Right cardiac atrium (tissue), 5 donors: ENCODE data around the gene KCNIP3. TPM values are rescaled to one million over a fixed set of nuclear protein-coding genes. Genes with fewer than 3 reads are reported as not detected.

Experiments
- ATAC-seq, 2 donors: fragments of 200-7000 bp; cut with Tn5 transposase; one replicate each; pipeline versions ENCODE4 v1.8.0 to v1.9.1; 2020; ENCODE audit warnings: moderate library complexity in 2 of 2, mild to moderate bottlenecking in 1 of 2
- DNase-seq, 3 donors: peaks; one replicate each; pipeline ENCODE4 v3.0.0-alpha.2; 2020
- H3K27ac ChIP-seq: one replicate; pipeline ENCODE4 v1.5.1; 2013; ENCODE audit warnings: mild to moderate bottlenecking, low read length, control low read depth, moderate library complexity
- H3K27me3 ChIP-seq: one replicate; pipeline ENCODE4 v1.6.1; 2013; ENCODE audit not compliant: control insufficient read depth, insufficient read depth
- H3K4me1 ChIP-seq: one replicate; pipeline ENCODE4 v1.6.1; 2013; ENCODE audit warnings: low read length; ENCODE audit not compliant: control insufficient read depth, insufficient read depth
- H3K4me3 ChIP-seq: one replicate; pipeline ENCODE4 v1.5.1; 2013; ENCODE audit warnings: low read length, control low read depth
- H3K9me3 ChIP-seq: one replicate; pipeline ENCODE4 v1.6.1; 2013; ENCODE audit warnings: low read length; ENCODE audit not compliant: control insufficient read depth
- WGBS: extraction: QIAGEN DNeasy Blood & Tissue Kit; methylation state at CpG from one replicate; pipeline ENCODE4 v1.1.7; 2013; 5-methylcytosine and 5-hydroxymethylcytosine counted together
- intact Hi-C, 4 donors: fragments of 100-400 bp; cut with DNase I; formaldehyde crosslinking; loops; one replicate each; pipeline versions ENCODE4 v1.11.0 to v1.14.0; 2022 to 2023
- long read RNA-seq, 4 donors: library from polyadenylated mRNA; unstranded; transcript quantifications; one replicate each; pipeline ENCODE4 v2.0.0, GENCODE V29; 2020 to 2021
- polyA plus RNA-seq: library from polyadenylated mRNA; stranded (reverse); fragments of 200-250 nt; gene quantifications from one replicate; pipeline ENCODE4 v1.2.3, GENCODE V29; 2013
- total RNA-seq, 4 donors: library from RNA; stranded (reverse); fragmentation: NEBNext Ultra II Directional; extraction: Animal tissue kit (Norgen Biotek cat#: 25700); gene quantifications; one replicate each; pipeline ENCODE4 v1.2.1, GENCODE V29; 2021
- donor health status: healthy with polysubstance abuse.
- donor health status: DM: no; HTN: yes; CAD: no.
- donor health status: DM: no; HTN: no; CAD: no.
- donor health status: DM: no; HTN: yes; CAD: no; lungs with severe emphysema.
- donor health status: DM: yes; HTN: yes; CAD: no.

The KCNIP3 gene
- total RNA-seq (1 to 10 TPM; 1.9 to 5.9 (median 2.9) TPM), polyA plus RNA-seq (3.9 TPM)
- long read RNA-seq, donor 1, partial matches to known transcripts, result 0 of 1 reads
- long read RNA-seq, donor 1, other reads (novel, unspliced or antisense), result 1 of 1 reads
- long read RNA-seq, donor 2, partial matches to known transcripts, result 1 of 4 reads
- long read RNA-seq, donor 2, other reads (novel, unspliced or antisense), result 1 of 4 reads
- long read RNA-seq, donor 3, partial matches to known transcripts, result 0 of 1 reads
- long read RNA-seq, donor 3, other reads (novel, unspliced or antisense), result 0 of 1 reads
- long read RNA-seq, donor 4, partial matches to known transcripts, result 0 of 3 reads
- long read RNA-seq, donor 4, other reads (novel, unspliced or antisense), result 1 of 3 reads

GRCh38 chr2:95296880-95297487, at the start of gene KCNIP3:
Gene KCNIP3, plus strand, starts transcription at chr2:95297347. Its CDS starts 92 bp downstream, at chr2:95297439.
- no peaks in the 10 kb centered on the region for H3K9me3 ChIP-seq
- DNase-seq (peak in 2 of 3 donors; percentile 35 to 78), ATAC-seq (peak in 1 of 2 donors; percentile 29)
- intact Hi-C loops, result no loop called here
- WGBS, result 3% methylated on average over 13 of the region's 13 CpGs
- H3K27ac ChIP-seq, result no peak within 1 kb of the TSS
- no peaks in the 10 kb centered on the region for H3K27me3 ChIP-seq
- H3K4me3 ChIP-seq, result peak within 1 kb of the TSS; percentile 5
- no peaks in the 10 kb centered on the region for H3K4me1 ChIP-seq

- intact Hi-C loops, result no loop called here
- Histone ChIP-seq H3K27me3 (no peaks in the 10 kb centered on the region), H3K4me3 (no peak overlapping the region), H3K9me3 (no peaks in the 10 kb centered on the region), H3K4me1 (no peaks in the 10 kb centered on the region), H3K27ac (no peak overlapping the region)
- 68% methylated on average over 2 of the region's 2 CpGs for WGBS
- DNase-seq (no peak), ATAC-seq (no peak)
Observed at GRCh38 chr2:95258271-95258670, 38.9 kb upstream of the KCNIP3 start.

GRCh38 chr2:95260028-95261023, 36.8 kb upstream of the KCNIP3 start:
- ATAC-seq, result no peak
- intact Hi-C loops, result no loop called here

GRCh38 chr2:95261602-95262001, 35.5 kb upstream of the KCNIP3 start:
- ATAC-seq, result no peak
- Histone ChIP-seq H3K27ac (no peak overlapping the region), H3K9me3 (no peaks in the 10 kb centered on the region), H3K4me3 (no peak overlapping the region), H3K4me1 (no peaks in the 10 kb centered on the region), H3K27me3 (no peaks in the 10 kb centered on the region)
- no peak for DNase-seq
- WGBS, result 68% methylated on average over 6 of the region's 6 CpGs
- intact Hi-C loops, result no loop called here

More at GRCh38 chr2:95260028-95261023, 36.8 kb upstream of the KCNIP3 start:
- no peak for DNase-seq
- Histone ChIP-seq H3K27ac (no peak overlapping the region), H3K9me3 (no peaks in the 10 kb centered on the region), H3K27me3 (no peaks in the 10 kb centered on the region), H3K4me3 (no peak overlapping the region), H3K4me1 (no peaks in the 10 kb centered on the region)
- WGBS, result 83% methylated on average over 8 of the region's 8 CpGs

- no peak overlapping the region for H3K27ac ChIP-seq
- intact Hi-C loops, result no loop called here
- H3K4me1 ChIP-seq, result no peaks in the 10 kb centered on the region
- no peak overlapping the region for H3K4me3 ChIP-seq
- H3K9me3 ChIP-seq, result no peaks in the 10 kb centered on the region
- WGBS, result 76% methylated on average over 2 of the region's 2 CpGs
- ATAC-seq (no peak), DNase-seq (no peak)
- H3K27me3 ChIP-seq, result no peaks in the 10 kb centered on the region
Observed at GRCh38 chr2:95262896-95263542, 34.1 kb upstream of the KCNIP3 start.

- intact Hi-C loops, result no loop called here
- no peaks in the 10 kb centered on the region for H3K27me3 ChIP-seq
- 42% methylated on average over 6 of the region's 6 CpGs for WGBS
- no peak for DNase-seq
- ATAC-seq, result no peak
- H3K4me1 ChIP-seq, result no peaks in the 10 kb centered on the region
- H3K27ac ChIP-seq, result no peak overlapping the region
- H3K9me3 ChIP-seq, result no peaks in the 10 kb centered on the region
- H3K4me3 ChIP-seq, result no peak overlapping the region
Observed at GRCh38 chr2:95264624-95265023, 32.5 kb upstream of the KCNIP3 start.

- Histone ChIP-seq H3K27ac (no peak overlapping the region), H3K27me3 (no peaks in the 10 kb centered on the region), H3K4me1 (no peaks in the 10 kb centered on the region), H3K9me3 (no peaks in the 10 kb centered on the region), H3K4me3 (no peak overlapping the region)
- DNase-seq (no peak), ATAC-seq (no peak)
- intact Hi-C loops, result no loop called here
- 79% methylated on average over 4 of the region's 4 CpGs for WGBS
Observed at GRCh38 chr2:95265182-95265581, 32.0 kb upstream of the KCNIP3 start.

- Histone ChIP-seq H3K9me3 (no peaks in the 10 kb centered on the region), H3K4me1 (no peaks in the 10 kb centered on the region), H3K27ac (no peak overlapping the region), H3K27me3 (no peaks in the 10 kb centered on the region), H3K4me3 (no peak overlapping the region)
- no peak for ATAC-seq
- no peak for DNase-seq
- 69% methylated on average over 10 of the region's 10 CpGs for WGBS
- intact Hi-C loops, result no loop called here
Observed at GRCh38 chr2:95266781-95267430, 30.2 kb upstream of the KCNIP3 start.

GRCh38 chr2:95267458-95268210, 29.5 kb upstream of the KCNIP3 start:
- WGBS, result 86% methylated on average over 11 of the region's 11 CpGs
- H3K27ac ChIP-seq, result no peak overlapping the region
- ATAC-seq, result no peak

More at GRCh38 chr2:95267458-95268210, 29.5 kb upstream of the KCNIP3 start:
- intact Hi-C loops, result no loop called here
- no peaks in the 10 kb centered on the region for H3K4me1 ChIP-seq
- DNase-seq, result no peak
- no peak overlapping the region for H3K4me3 ChIP-seq
- H3K9me3 ChIP-seq, result no peaks in the 10 kb centered on the region
- H3K27me3 ChIP-seq, result no peaks in the 10 kb centered on the region
